K562 (cell line): ENCODE measurements around the gene TAF11. TPM values are rescaled to one million over a fixed set of nuclear protein-coding genes. Genes with fewer than 3 reads are reported as not detected.

ENCODE experiments used
- ARID1B ChIP-seq: fragments of 450-650 bp; IDR thresholded peaks from 2 replicates; pipeline ENCODE4 v1.6.1; 2016; ENCODE audit warnings: antibody characterized with exemption, mild to moderate bottlenecking, inconsistent platforms
- CCAR2 ChIP-seq: fragments of 200-400 bp; formaldehyde crosslinking; IDR thresholded peaks from 2 replicates; pipeline ENCODE4 v1.6.1; 2017; ENCODE audit warnings: mild to moderate bottlenecking, low read depth, low read length
- DACH1 ChIP-seq: fragments of 450-650 bp; IDR thresholded peaks from 2 replicates; pipeline ENCODE4 v1.6.1; 2018; ENCODE audit not compliant: partially characterized antibody
- FOXM1 ChIP-seq, 2 experiments: fragments of 450-650 bp in 1 of 2; sonication (generic) in 1 of 2; formaldehyde crosslinking in 1 of 2; IDR thresholded peaks; 2 replicates each; pipeline versions ENCODE4 v1.6.1 to v1.9.0; 2017 to 2022; ENCODE audit warnings: low read depth in 2 of 2, mild to moderate bottlenecking in 2 of 2, missing genetic modification reagents in 1 of 2, moderate library complexity in 1 of 2
- GATA2 ChIP-seq: sonication (generic); formaldehyde crosslinking; IDR thresholded peaks from 2 replicates; pipeline ENCODE4 v1.4.0; 2020; ENCODE audit warnings: mild to moderate bottlenecking, missing genetic modification reagents
- KHSRP ChIP-seq: fragments of 450-650 bp; IDR thresholded peaks from 2 replicates; pipeline ENCODE4 v1.6.1; 2017
- MEF2A ChIP-seq: IDR thresholded peaks from 2 replicates; pipeline ENCODE4 v1.6.1; 2011; ENCODE audit warnings: low read depth, mild to moderate bottlenecking, low read length, moderate library complexity; ENCODE audit not compliant: control insufficient read depth
- MTA1 ChIP-seq: fragments of 450-650 bp; IDR thresholded peaks from 2 replicates; pipeline ENCODE4 v1.6.1; 2017; ENCODE audit warnings: borderline replicate concordance
- NFE2 ChIP-seq: IDR thresholded peaks from 2 replicates; pipeline ENCODE4 v1.6.1; 2014; ENCODE audit warnings: antibody characterized with exemption, low read depth
- SMAD1 ChIP-seq: fragments of 150-350 bp; IDR thresholded peaks from 2 replicates; pipeline ENCODE4 v1.6.1; 2014; ENCODE audit warnings: low read length, low read depth; ENCODE audit not compliant: partially characterized antibody
- SRSF1 ChIP-seq: fragments of 200-400 bp; formaldehyde crosslinking; IDR thresholded peaks from 2 replicates; pipeline ENCODE4 v1.6.1; 2017; ENCODE audit warnings: mild to moderate bottlenecking, low read depth, low read length, moderate library complexity
- STAT5B ChIP-seq: fragments of 250-450 bp; sonication (Bioruptor Pico); IDR thresholded peaks from 2 replicates; pipeline ENCODE4 v1.8.0; 2021; ENCODE audit warnings: mild to moderate bottlenecking, inconsistent platforms
- U2AF1 ChIP-seq: fragments of 200-400 bp; formaldehyde crosslinking; optimal IDR thresholded peaks from 2 replicates; pipeline ENCODE3; 2017; ENCODE audit warnings: mild to moderate bottlenecking, low read depth, low read length, moderate library complexity
- ZBTB7A ChIP-seq: IDR thresholded peaks from 2 replicates; pipeline ENCODE4 v1.6.1; 2011; ENCODE audit warnings: low read depth, mild to moderate bottlenecking, low read length, moderate library complexity, borderline replicate concordance; ENCODE audit not compliant: control insufficient read depth
- ZEB2 ChIP-seq: fragments of 450-650 bp; IDR thresholded peaks from 2 replicates; pipeline ENCODE4 v1.6.1; 2016
- ZNF76 ChIP-seq: fragments of 250-450 bp; sonication (Bioruptor Pico); IDR thresholded peaks from 2 replicates; pipeline ENCODE4 v1.4.0; 2020; ENCODE audit warnings: mild to moderate bottlenecking, moderate library complexity, borderline replicate concordance
- polyA plus RNA-seq, 8 experiments: library from polyadenylated mRNA; depleted of rRNA in 4 of 8; stranded (reverse) in 5 of 8; unstranded in 3 of 8; fragments of >200 nt; fragmentation: Nextera tagmentation in 2 of 8; fragmentation: Illumina TruSeq in 1 of 8; extraction: Ambion mirVana in 2 of 8; extraction: Trizol in 1 of 8; gene quantifications; 2 replicates each; pipeline versions ENCODE4 v1.2.1 to v1.2.3, GENCODE V29; 2011 to 2014; ENCODE audit warnings: inconsistent platforms in 1 of 8, missing spikeins in 1 of 8
- total RNA-seq, 7 experiments: library from RNA; depleted of rRNA in 6 of 7; stranded (reverse); fragments of >200 nt in 6 of 7; fragmentation: Illumina TruSeq in 2 of 7; extraction: Trizol in 2 of 7; gene quantifications; 2 replicates each; pipeline versions ENCODE4 v1.2.1 to v1.2.3, GENCODE V29; 2011 to 2021; ENCODE audit warnings: low replicate concordance in 1 of 7
- TF ChIP-seq, protein P1 (sequence below): fragments of 250-450 bp; sonication (Bioruptor Pico); IDR thresholded peaks from 2 replicates; pipeline ENCODE4 v1.8.0; 2021; ENCODE audit warnings: moderate library complexity, mild to moderate bottlenecking, inconsistent platforms
- TF ChIP-seq, protein P2 (sequence below): fragments of 450-650 bp; IDR thresholded peaks from 2 replicates; pipeline ENCODE4 v1.6.1; 2016; ENCODE audit warnings: missing biosample characterization, missing genetic modification characterization
- TF ChIP-seq, protein P3 (sequence below): fragments of 150-350 bp; IDR thresholded peaks from 2 replicates; pipeline ENCODE4 v1.6.1; 2014; ENCODE audit warnings: low read depth, mild to moderate bottlenecking, low read length, borderline replicate concordance
- TF ChIP-seq, protein P4 (sequence below): fragments of 450-650 bp; IDR thresholded peaks from 2 replicates; pipeline ENCODE4 v1.6.1; 2016; ENCODE audit warnings: antibody characterized with exemption

TAF11 gene
- total and polyA plus RNA-seq, 9 of the 15 experiments (the other 6 are each of a cell fraction or from before 2014, with no cell fraction given) = 40.9 to 91.9 (median 71.9) TPM

DNA sequence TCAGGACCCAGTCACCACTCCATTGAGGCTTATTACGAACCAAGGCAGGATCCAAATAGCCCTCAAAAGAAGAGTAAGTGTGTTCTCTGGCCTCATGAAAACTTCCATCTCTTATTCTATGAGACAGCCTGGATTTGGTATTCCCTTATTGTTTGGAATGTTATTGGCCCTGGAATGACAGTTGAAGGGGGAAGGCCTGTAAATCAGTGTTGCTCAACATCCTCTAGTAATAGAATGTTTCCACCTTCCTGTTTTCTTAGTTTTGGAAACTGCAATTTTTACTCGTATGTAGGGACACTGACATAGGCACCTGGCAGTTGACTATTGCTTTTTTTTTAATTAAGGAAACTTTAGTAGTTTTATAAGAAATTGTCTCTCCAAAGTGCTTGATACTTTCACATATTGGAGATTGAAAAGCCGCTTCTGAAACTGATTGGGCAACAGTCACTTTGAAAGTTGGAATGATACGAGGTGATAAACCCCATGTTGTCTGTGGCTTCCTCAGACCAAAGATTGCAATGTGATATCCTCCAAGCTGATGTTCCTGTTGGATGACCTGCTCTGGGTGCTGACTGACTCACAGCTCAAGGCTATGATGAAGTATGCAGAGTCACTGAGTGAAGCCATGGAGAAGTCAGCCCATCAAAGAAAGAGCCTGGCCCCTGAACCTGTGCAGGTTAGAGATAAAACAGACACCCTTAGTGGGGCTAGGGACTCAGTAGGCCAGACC, 52.9 kb downstream of the TAF11 start (continued):
- TF ChIP-seq GATA2 (CRISPR knock-in tag) (0 out of 2 replicates have a peak, but pooled peaks have one; percentile 20), MEF2A (no peak), ZBTB7A (no peak), CCAR2 (no peak), MTA1 (no peak), NFE2 (peak; percentile 47; the same call in 1 of the 2 replicates), KHSRP (no peak), ARID1B (peak; percentile 82), ZEB2 (no peak), SMAD1 (no peak), SRSF1 (no peak), DACH1 (no peak), STAT5B (no peak), ZNF76 (CRISPR knock-in tag) (no peak), FOXM1 (IDR thresholded peaks at IDR 0.05; ENCODE audit: low read depth) (peak; percentile 29; the same call in 1 of the 2 replicates), FOXM1 (CRISPR knock-in tag; IDR thresholded peaks at IDR 0.05; ENCODE audit: low read depth) (no peak), U2AF1 (no peak)
- TF ChIP-seq, protein P1, sequence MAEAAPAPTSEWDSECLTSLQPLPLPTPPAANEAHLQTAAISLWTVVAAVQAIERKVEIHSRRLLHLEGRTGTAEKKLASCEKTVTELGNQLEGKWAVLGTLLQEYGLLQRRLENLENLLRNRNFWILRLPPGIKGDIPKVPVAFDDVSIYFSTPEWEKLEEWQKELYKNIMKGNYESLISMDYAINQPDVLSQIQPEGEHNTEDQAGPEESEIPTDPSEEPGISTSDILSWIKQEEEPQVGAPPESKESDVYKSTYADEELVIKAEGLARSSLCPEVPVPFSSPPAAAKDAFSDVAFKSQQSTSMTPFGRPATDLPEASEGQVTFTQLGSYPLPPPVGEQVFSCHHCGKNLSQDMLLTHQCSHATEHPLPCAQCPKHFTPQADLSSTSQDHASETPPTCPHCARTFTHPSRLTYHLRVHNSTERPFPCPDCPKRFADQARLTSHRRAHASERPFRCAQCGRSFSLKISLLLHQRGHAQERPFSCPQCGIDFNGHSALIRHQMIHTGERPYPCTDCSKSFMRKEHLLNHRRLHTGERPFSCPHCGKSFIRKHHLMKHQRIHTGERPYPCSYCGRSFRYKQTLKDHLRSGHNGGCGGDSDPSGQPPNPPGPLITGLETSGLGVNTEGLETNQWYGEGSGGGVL = no peak
- TF ChIP-seq, protein P2, sequence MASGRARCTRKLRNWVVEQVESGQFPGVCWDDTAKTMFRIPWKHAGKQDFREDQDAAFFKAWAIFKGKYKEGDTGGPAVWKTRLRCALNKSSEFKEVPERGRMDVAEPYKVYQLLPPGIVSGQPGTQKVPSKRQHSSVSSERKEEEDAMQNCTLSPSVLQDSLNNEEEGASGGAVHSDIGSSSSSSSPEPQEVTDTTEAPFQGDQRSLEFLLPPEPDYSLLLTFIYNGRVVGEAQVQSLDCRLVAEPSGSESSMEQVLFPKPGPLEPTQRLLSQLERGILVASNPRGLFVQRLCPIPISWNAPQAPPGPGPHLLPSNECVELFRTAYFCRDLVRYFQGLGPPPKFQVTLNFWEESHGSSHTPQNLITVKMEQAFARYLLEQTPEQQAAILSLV (tag) = 0 out of 2 replicates have a peak, but pooled peaks have one; percentile 59
- TF ChIP-seq, protein P3, sequence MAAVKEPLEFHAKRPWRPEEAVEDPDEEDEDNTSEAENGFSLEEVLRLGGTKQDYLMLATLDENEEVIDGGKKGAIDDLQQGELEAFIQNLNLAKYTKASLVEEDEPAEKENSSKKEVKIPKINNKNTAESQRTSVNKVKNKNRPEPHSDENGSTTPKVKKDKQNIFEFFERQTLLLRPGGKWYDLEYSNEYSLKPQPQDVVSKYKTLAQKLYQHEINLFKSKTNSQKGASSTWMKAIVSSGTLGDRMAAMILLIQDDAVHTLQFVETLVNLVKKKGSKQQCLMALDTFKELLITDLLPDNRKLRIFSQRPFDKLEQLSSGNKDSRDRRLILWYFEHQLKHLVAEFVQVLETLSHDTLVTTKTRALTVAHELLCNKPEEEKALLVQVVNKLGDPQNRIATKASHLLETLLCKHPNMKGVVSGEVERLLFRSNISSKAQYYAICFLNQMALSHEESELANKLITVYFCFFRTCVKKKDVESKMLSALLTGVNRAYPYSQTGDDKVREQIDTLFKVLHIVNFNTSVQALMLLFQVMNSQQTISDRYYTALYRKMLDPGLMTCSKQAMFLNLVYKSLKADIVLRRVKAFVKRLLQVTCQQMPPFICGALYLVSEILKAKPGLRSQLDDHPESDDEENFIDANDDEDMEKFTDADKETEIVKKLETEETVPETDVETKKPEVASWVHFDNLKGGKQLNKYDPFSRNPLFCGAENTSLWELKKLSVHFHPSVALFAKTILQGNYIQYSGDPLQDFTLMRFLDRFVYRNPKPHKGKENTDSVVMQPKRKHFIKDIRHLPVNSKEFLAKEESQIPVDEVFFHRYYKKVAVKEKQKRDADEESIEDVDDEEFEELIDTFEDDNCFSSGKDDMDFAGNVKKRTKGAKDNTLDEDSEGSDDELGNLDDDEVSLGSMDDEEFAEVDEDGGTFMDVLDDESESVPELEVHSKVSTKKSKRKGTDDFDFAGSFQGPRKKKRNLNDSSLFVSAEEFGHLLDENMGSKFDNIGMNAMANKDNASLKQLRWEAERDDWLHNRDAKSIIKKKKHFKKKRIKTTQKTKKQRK = no peak
- TF ChIP-seq, protein P4, sequence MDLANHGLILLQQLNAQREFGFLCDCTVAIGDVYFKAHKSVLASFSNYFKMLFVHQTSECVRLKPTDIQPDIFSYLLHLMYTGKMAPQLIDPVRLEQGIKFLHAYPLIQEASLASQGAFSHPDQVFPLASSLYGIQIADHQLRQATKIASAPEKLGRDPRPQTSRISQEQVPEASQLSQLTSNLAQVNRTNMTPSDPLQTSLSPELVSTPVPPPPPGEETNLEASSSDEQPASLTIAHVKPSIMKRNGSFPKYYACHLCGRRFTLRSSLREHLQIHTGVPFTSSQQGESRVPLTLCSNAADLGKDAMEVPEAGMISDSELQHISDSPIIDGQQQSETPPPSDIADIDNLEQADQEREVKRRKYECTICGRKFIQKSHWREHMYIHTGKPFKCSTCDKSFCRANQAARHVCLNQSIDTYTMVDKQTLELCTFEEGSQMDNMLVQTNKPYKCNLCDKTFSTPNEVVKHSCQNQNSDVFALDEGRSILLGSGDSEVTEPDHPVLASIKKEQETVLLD = peak; percentile 23; the same call in 1 of the 2 replicates
